H9 (cell line): ENCODE results near the gene CLDN12. TPM values are rescaled to one million over a fixed set of nuclear protein-coding genes. Genes with fewer than 3 reads are reported as not detected.

Source experiments
- DNase-seq: peaks from one replicate; pipeline ENCODE4 v3.0.0-alpha.2; 2017
- H2AFZ ChIP-seq: one replicate; pipeline ENCODE4 v1.6.1; 2013; ENCODE audit warnings: mild to moderate bottlenecking, low read length, control low read depth, moderate library complexity
- H2AK5ac ChIP-seq: 2 replicates; pipeline ENCODE4 v1.6.1; 2013; ENCODE audit warnings: low read length, control low read depth, mixed read lengths; ENCODE audit not compliant: insufficient read length
- H2BK120ac ChIP-seq: one replicate; pipeline ENCODE4 v1.6.1; 2013; ENCODE audit warnings: low read depth, mild to moderate bottlenecking, low read length, control low read depth, inconsistent platforms; ENCODE audit not compliant: poor library complexity, severe bottlenecking
- H2BK12ac ChIP-seq: 2 replicates; pipeline ENCODE4 v1.6.1; 2013; ENCODE audit warnings: low read length, control low read depth, mixed read lengths, low read depth; ENCODE audit not compliant: insufficient read length
- H2BK15ac ChIP-seq: 2 replicates; pipeline ENCODE4 v1.6.1; 2013; ENCODE audit warnings: low read depth, low read length, control low read depth
- H2BK20ac ChIP-seq: one replicate; pipeline ENCODE4 v1.6.1; 2013; ENCODE audit warnings: low read depth, mild to moderate bottlenecking, low read length, control low read depth, inconsistent platforms; ENCODE audit not compliant: poor library complexity, severe bottlenecking
- H2BK5ac ChIP-seq: 2 replicates; pipeline ENCODE4 v1.6.1; 2013; ENCODE audit warnings: low read length, control low read depth, mixed read lengths; ENCODE audit not compliant: insufficient read length
- H3K14ac ChIP-seq: 2 replicates; pipeline ENCODE4 v1.6.1; 2013; ENCODE audit warnings: low read length, control low read depth; ENCODE audit not compliant: insufficient read depth
- H3K18ac ChIP-seq: 2 replicates; pipeline ENCODE4 v1.6.1; 2013; ENCODE audit warnings: low read depth, mild to moderate bottlenecking, mixed read lengths, low read length, control low read depth; ENCODE audit not compliant: insufficient read length
- H3K23ac ChIP-seq: 2 replicates; pipeline ENCODE4 v1.6.1; 2013; ENCODE audit warnings: low read length, control low read depth, mixed read lengths, low read depth; ENCODE audit not compliant: insufficient read length
- H3K23me2 ChIP-seq: 2 replicates; pipeline ENCODE4 v1.6.1; 2013; ENCODE audit warnings: low read depth, mild to moderate bottlenecking, mixed read lengths, low read length, control low read depth; ENCODE audit not compliant: insufficient read length, poor library complexity, severe bottlenecking
- H3K27ac ChIP-seq: 2 replicates; pipeline ENCODE4 v1.5.1; 2013; ENCODE audit warnings: low read length, control low read depth, mixed read lengths, low read depth; ENCODE audit not compliant: insufficient read length
- H3K27me3 ChIP-seq: 2 replicates; pipeline ENCODE4 v1.6.1; 2013; ENCODE audit warnings: low read length, control low read depth, inconsistent platforms; ENCODE audit not compliant: insufficient read depth
- H3K4ac ChIP-seq: 2 replicates; pipeline ENCODE4 v1.6.1; 2013; ENCODE audit warnings: low read depth, mild to moderate bottlenecking, control low read depth, inconsistent platforms, low read length, moderate library complexity
- H3K4me1 ChIP-seq: 2 replicates; pipeline ENCODE4 v1.6.1; 2013; ENCODE audit warnings: low read length, control low read depth, inconsistent platforms; ENCODE audit not compliant: insufficient read depth
- H3K4me2 ChIP-seq: 2 replicates; pipeline ENCODE4 v1.6.1; 2013; ENCODE audit warnings: low read length, control low read depth, mixed read lengths; ENCODE audit not compliant: insufficient read length, insufficient read depth
- H3K56ac ChIP-seq: 2 replicates; pipeline ENCODE4 v1.6.1; 2013; ENCODE audit warnings: low read depth, mild to moderate bottlenecking, mixed read lengths, low read length, control low read depth; ENCODE audit not compliant: insufficient read length
- H3K79me1 ChIP-seq: 2 replicates; pipeline ENCODE4 v1.6.1; 2013; ENCODE audit warnings: low read depth, mild to moderate bottlenecking, moderate library complexity, low read length, control low read depth, inconsistent platforms; ENCODE audit not compliant: insufficient read depth, poor library complexity, severe bottlenecking
- H3K79me2 ChIP-seq: 2 replicates; pipeline ENCODE4 v1.6.1; 2013; ENCODE audit warnings: low read length, control low read depth, inconsistent platforms; ENCODE audit not compliant: insufficient read depth
- H3K9ac ChIP-seq: 2 replicates; pipeline ENCODE4 v1.6.1; 2013; ENCODE audit warnings: low read length, control low read depth, mixed read lengths; ENCODE audit not compliant: insufficient read length; ENCODE audit errors: extremely low read depth
- H3K9me3 ChIP-seq: one replicate; pipeline ENCODE4 v1.6.1; 2013; ENCODE audit warnings: low read depth, low read length, inconsistent platforms; ENCODE audit not compliant: control insufficient read depth
- H3T11ph ChIP-seq: one replicate; pipeline ENCODE4 v1.6.1; 2013; ENCODE audit warnings: mild to moderate bottlenecking, low read length, control low read depth, inconsistent platforms
- H4K20me1 ChIP-seq: one replicate; pipeline ENCODE4 v1.6.1; 2013; ENCODE audit not compliant: control insufficient read depth, insufficient read length, insufficient read depth
- H4K5ac ChIP-seq: 2 replicates; pipeline ENCODE4 v1.6.1; 2013; ENCODE audit warnings: low read depth, mild to moderate bottlenecking, mixed read lengths, low read length, control low read depth; ENCODE audit not compliant: insufficient read length
- H4K8ac ChIP-seq: replicated peaks from 2 replicates; pipeline ENCODE4 v1.6.1; 2013; ENCODE audit warnings: low read length, control low read depth, mixed read lengths, low read depth; ENCODE audit not compliant: insufficient read length
- H4K91ac ChIP-seq: 2 replicates; pipeline ENCODE4 v1.6.1; 2013; ENCODE audit warnings: low read depth, mild to moderate bottlenecking, moderate library complexity, mixed read lengths, low read length, control low read depth; ENCODE audit not compliant: insufficient read length
- H3K27ac Mint-ChIP-seq, 3 experiments: 2 replicates in 2 of 3; 3 replicates in 1 of 3; pipeline ENCODE4 v1.8.0; 2020 to 2021; ENCODE audit warnings: mixed read lengths in 3 of 3, mild to moderate bottlenecking in 1 of 3, moderate library complexity in 1 of 3
- H3K27me3 Mint-ChIP-seq: 2 replicates; pipeline ENCODE4 v1.8.0; 2021; ENCODE audit warnings: low read depth, mild to moderate bottlenecking, moderate library complexity, mixed read lengths
- H3K36me3 Mint-ChIP-seq, 3 experiments: 2 replicates in 2 of 3; 3 replicates in 1 of 3; pipeline ENCODE4 v1.8.0; 2020 to 2021; ENCODE audit warnings: low read depth in 3 of 3, mixed read lengths in 3 of 3; ENCODE audit not compliant: insufficient read depth in 1 of 3
- H3K4me1 Mint-ChIP-seq, 2 experiments: 2 replicates each; pipeline ENCODE4 v1.8.0; 2020; ENCODE audit warnings: mixed read lengths in 2 of 2
- H3K4me3 Mint-ChIP-seq, 2 experiments: 2 replicates in 1 of 2; 3 replicates in 1 of 2; pipeline ENCODE4 v1.8.0; 2020 to 2021; ENCODE audit warnings: mild to moderate bottlenecking in 2 of 2, mixed read lengths in 2 of 2, moderate library complexity in 1 of 2
- H3K9me3 Mint-ChIP-seq, 2 experiments: 2 replicates in 1 of 2; 3 replicates in 1 of 2; pipeline ENCODE4 v1.8.0; 2020; ENCODE audit warnings: mild to moderate bottlenecking in 2 of 2, mixed read lengths in 2 of 2, moderate library complexity in 1 of 2
- WGBS: extraction: QIAGEN DNeasy Blood & Tissue Kit; methylation state at CpG from one replicate; pipeline ENCODE4 v1.1.7; 2013; ENCODE audit warnings: missing lambda C conversion rate, low lambda C conversion rate, mixed read lengths; ENCODE audit not compliant: insufficient read length; ENCODE audit errors: extremely low coverage; 5-methylcytosine and 5-hydroxymethylcytosine counted together
- total RNA-seq: library from RNA; stranded (reverse); gene quantifications from 2 replicates; pipeline ENCODE4 v1.2.1, GENCODE V29; 2021
- TF ChIP-seq, protein P1 (sequence below): fragments of 200-600 bp; sonication (generic); conservative IDR thresholded peaks from 3 replicates; pipeline ENCODE4 v1.8.0; 2021; ENCODE audit warnings: antibody characterized with exemption, mild to moderate bottlenecking

CLDN12 gene
- total RNA-seq, 1 experiment from 2014 or later: 40.1 TPM

DNA sequence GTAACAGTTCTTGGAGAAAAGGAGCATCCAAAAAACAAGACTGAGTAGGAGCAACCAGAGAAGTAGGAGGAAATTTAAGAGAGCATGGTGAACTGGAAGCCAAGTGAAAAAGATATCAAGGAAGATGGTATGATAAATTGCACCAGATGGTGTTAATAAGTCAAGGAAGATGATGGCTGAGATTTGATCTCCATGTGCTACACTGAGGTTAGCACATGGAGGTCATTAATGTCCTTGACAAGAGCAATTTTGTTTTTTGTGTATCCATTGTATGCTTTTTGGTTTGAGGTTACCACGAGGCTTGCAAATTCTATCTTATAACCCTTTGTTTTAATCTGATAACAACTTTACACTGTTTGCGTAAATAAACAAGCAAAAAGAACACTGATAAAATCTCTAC lies 54.8 kb downstream of the CLDN12 start:
- Histone ChIP-seq H4K8ac (no peak overlapping the region), H2AK5ac (no peak overlapping the region), H3K27me3 (no peaks in the 10 kb centered on the region), H2BK15ac (no peak overlapping the region), H3K9ac (no peak overlapping the region), H3K9me3 (no peaks in the 10 kb centered on the region), H3K23ac (no peak overlapping the region), H3K4me1 (no peaks in the 10 kb centered on the region), H3K79me1 (no peaks in the 10 kb centered on the region), H2AFZ (no peak overlapping the region), H3K4ac (no peak overlapping the region), H4K5ac (no peak overlapping the region), H2BK120ac (no peak overlapping the region), H3K23me2 (no peaks in the 10 kb centered on the region), H3K4me2 (no peak overlapping the region), H3K79me2 (no peaks in the 10 kb centered on the region), H2BK20ac (no peak overlapping the region), H4K91ac (no peak overlapping the region), H2BK5ac (no peak overlapping the region), H4K20me1 (no peaks in the 10 kb centered on the region), H3K14ac (no peak overlapping the region), H3K56ac (no peak overlapping the region), H3T11ph (no peak overlapping the region), H2BK12ac (no peak overlapping the region), H3K27ac (no peak overlapping the region), H3K18ac (no peak overlapping the region)
- TF ChIP-seq, protein P1, sequence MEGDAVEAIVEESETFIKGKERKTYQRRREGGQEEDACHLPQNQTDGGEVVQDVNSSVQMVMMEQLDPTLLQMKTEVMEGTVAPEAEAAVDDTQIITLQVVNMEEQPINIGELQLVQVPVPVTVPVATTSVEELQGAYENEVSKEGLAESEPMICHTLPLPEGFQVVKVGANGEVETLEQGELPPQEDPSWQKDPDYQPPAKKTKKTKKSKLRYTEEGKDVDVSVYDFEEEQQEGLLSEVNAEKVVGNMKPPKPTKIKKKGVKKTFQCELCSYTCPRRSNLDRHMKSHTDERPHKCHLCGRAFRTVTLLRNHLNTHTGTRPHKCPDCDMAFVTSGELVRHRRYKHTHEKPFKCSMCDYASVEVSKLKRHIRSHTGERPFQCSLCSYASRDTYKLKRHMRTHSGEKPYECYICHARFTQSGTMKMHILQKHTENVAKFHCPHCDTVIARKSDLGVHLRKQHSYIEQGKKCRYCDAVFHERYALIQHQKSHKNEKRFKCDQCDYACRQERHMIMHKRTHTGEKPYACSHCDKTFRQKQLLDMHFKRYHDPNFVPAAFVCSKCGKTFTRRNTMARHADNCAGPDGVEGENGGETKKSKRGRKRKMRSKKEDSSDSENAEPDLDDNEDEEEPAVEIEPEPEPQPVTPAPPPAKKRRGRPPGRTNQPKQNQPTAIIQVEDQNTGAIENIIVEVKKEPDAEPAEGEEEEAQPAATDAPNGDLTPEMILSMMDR: no peak
- DNase-seq: no peak
- Mint-ChIP-seq H3K4me3 (no peak overlapping the region), H3K27ac (no peak overlapping the region), H3K4me1 (peaks cover 7 to 9% of the 10 kb centered on the region in 2 experiments), H3K27me3 (no peaks in the 10 kb centered on the region; the same call in 1 of the 2 replicates), H3K9me3 (peaks cover 0 to under 1% of the 10 kb centered on the region in 2 experiments; a peak in 1 of 5 replicates), H3K36me3 (no peaks in the 10 kb centered on the region)
- no CpG with 5 or more reads among the region's 2 CpGs for WGBS
